Smooth muscle cell (in vitro differentiated cells): ENCODE results near the gene PARD3B. TPM values are rescaled to one million over a fixed set of nuclear protein-coding genes. Genes with fewer than 3 reads are reported as not detected.

Experiments used
- DNase-seq: peaks from one replicate; lab custom pipeline; 2025; ENCODE audit not compliant: unreplicated experiment; lab: John Stamatoyannopoulos, UW
- H2AFZ ChIP-seq: fragments of 200-600 bp; sonication (generic); 2 replicates; pipeline ENCODE4 v1.6.0; 2016; ENCODE audit warnings: antibody characterized with exemption, low read depth, mild to moderate bottlenecking
- H3F3A ChIP-seq: fragments of 200-600 bp; sonication (generic); 2 replicates; pipeline ENCODE4 v1.6.0; 2017; ENCODE audit warnings: antibody characterized with exemption, low read depth
- H3K27ac ChIP-seq: fragments of 200-600 bp; sonication (generic); 2 replicates; pipeline ENCODE4 v1.5.1; 2016; ENCODE audit warnings: low read depth, mild to moderate bottlenecking
- H3K27me3 ChIP-seq: fragments of 200-600 bp; sonication (generic); 2 replicates; pipeline ENCODE4 v1.6.1; 2016; ENCODE audit warnings: low read depth, mild to moderate bottlenecking
- H3K36me3 ChIP-seq: fragments of 200-600 bp; sonication (generic); 2 replicates; pipeline ENCODE4 v1.5.1; 2016; ENCODE audit warnings: low read depth
- H3K4me1 ChIP-seq: fragments of 200-600 bp; sonication (generic); 2 replicates; pipeline ENCODE4 v1.5.1; 2016; ENCODE audit warnings: low read depth
- H3K4me2 ChIP-seq: fragments of 200-600 bp; sonication (generic); 2 replicates; pipeline ENCODE4 v1.6.0; 2016; ENCODE audit warnings: mild to moderate bottlenecking
- H3K4me3 ChIP-seq: fragments of 200-600 bp; sonication (generic); 2 replicates; pipeline ENCODE4 v1.5.1; 2016; ENCODE audit warnings: mild to moderate bottlenecking
- H3K79me2 ChIP-seq: fragments of 200-600 bp; sonication (generic); 2 replicates; pipeline ENCODE4 v1.6.0; 2016; ENCODE audit warnings: low read depth, mild to moderate bottlenecking
- H3K9ac ChIP-seq: fragments of 200-600 bp; sonication (generic); 2 replicates; pipeline ENCODE4 v1.6.0; 2016; ENCODE audit warnings: low read depth
- H3K9me3 ChIP-seq: fragments of 200-600 bp; sonication (generic); replicated peaks from 2 replicates; pipeline ENCODE4 v1.5.1; 2016; ENCODE audit warnings: low read depth
- H4K20me1 ChIP-seq: fragments of 200-600 bp; sonication (generic); 2 replicates; pipeline ENCODE4 v1.6.0; 2016; ENCODE audit warnings: low read depth
- WGBS: methylation state at CpG from one replicate; pipeline ENCODE4 v1.1.7; 2016; ENCODE audit warnings: low lambda C conversion rate; 5-methylcytosine and 5-hydroxymethylcytosine counted together
- polyA plus RNA-seq: library from polyadenylated mRNA; unstranded; fragments of >200 nt; fragmentation: Nextera tagmentation; extraction: Ambion mirVana; gene quantifications from 2 replicates; pipeline ENCODE4 v1.2.1, GENCODE V29; 2016
- total RNA-seq: library from RNA; depleted of rRNA; stranded (reverse); fragments of >200 nt; gene quantifications from 2 replicates; pipeline ENCODE4 v1.2.3, GENCODE V29; 2014
- TF ChIP-seq, protein P1 (sequence below): fragments of 200-600 bp; sonication (generic); IDR thresholded peaks from 2 replicates; pipeline ENCODE4 v1.5.1; 2017; ENCODE audit warnings: borderline replicate concordance, mild to moderate bottlenecking, antibody characterized with exemption; ENCODE audit not compliant: insufficient read depth, poor library complexity, severe bottlenecking

The PARD3B gene
- total and polyA plus RNA-seq, 2 experiments from 2014 or later, result 3.3 to 12.2 TPM

DNA sequence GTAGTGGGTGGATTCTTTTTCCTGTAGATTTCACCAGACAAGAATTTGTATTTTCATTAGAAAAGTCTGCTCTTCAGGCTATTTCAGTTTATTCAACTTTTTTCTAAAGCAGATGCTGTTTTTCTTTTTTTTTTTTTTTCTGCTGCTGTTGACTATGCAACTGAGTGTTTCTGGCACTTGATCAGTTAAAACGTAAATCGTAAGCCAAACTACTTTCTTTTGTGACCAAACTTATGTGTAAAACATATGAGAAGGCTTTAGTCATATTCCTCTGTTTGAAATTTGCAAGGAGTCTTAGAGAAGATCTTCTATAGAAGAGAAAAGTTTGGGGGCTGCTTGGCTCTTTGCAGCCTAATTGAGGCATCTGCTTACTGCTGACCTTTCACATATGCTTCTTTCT is 170.1 kb downstream of the PARD3B start:
- Histone ChIP-seq H3K4me3 (no peak overlapping the region), H3K36me3 (no peaks in the 10 kb centered on the region), H3F3A (no peaks in the 10 kb centered on the region), H3K4me1 (no peaks in the 10 kb centered on the region), H3K27me3 (no peaks in the 10 kb centered on the region), H3K79me2 (no peaks in the 10 kb centered on the region), H3K4me2 (no peak overlapping the region), H4K20me1 (no peaks in the 10 kb centered on the region), H3K27ac (no peak overlapping the region), H3K9me3 (no peaks in the 10 kb centered on the region), H2AFZ (no peak overlapping the region), H3K9ac (no peak overlapping the region)
- TF ChIP-seq, protein P1, sequence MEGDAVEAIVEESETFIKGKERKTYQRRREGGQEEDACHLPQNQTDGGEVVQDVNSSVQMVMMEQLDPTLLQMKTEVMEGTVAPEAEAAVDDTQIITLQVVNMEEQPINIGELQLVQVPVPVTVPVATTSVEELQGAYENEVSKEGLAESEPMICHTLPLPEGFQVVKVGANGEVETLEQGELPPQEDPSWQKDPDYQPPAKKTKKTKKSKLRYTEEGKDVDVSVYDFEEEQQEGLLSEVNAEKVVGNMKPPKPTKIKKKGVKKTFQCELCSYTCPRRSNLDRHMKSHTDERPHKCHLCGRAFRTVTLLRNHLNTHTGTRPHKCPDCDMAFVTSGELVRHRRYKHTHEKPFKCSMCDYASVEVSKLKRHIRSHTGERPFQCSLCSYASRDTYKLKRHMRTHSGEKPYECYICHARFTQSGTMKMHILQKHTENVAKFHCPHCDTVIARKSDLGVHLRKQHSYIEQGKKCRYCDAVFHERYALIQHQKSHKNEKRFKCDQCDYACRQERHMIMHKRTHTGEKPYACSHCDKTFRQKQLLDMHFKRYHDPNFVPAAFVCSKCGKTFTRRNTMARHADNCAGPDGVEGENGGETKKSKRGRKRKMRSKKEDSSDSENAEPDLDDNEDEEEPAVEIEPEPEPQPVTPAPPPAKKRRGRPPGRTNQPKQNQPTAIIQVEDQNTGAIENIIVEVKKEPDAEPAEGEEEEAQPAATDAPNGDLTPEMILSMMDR, result no peak
- no peak for DNase-seq
- WGBS, result 97% methylated on average over 2 of the region's 2 CpGs

DNA sequence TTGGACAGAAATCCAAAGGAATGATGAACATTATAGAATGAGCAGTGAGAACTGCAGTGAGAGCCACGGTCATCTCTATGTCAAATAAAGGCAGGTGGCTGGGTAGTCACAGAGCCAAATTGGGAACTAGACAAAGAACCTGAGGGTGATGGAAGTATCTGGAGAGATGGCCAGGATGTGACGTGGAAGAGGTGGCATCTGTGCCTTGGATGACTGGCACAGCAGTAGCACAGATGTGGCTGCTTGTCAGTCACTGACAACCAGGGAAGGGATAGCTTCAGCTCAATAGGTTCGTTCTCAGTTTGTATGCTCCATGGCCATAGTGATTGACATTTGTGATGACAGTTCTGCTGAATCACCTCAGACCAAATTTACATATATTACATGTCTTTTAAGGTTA is 172.3 kb downstream of the PARD3B start:
- H2AFZ ChIP-seq, result no peak overlapping the region
- no peaks in the 10 kb centered on the region for H3K27me3 ChIP-seq
- no peak overlapping the region for H3K4me3 ChIP-seq
- no peaks in the 10 kb centered on the region for H3K36me3 ChIP-seq
- TF ChIP-seq, protein P1, result no peak
- H3K9ac ChIP-seq, result no peak overlapping the region
- no peaks in the 10 kb centered on the region for H4K20me1 ChIP-seq
- H3K27ac ChIP-seq, result no peak overlapping the region
- H3F3A ChIP-seq, result no peaks in the 10 kb centered on the region
- WGBS, result 89% methylated on average over 3 of the region's 3 CpGs
- no peak for DNase-seq
- no peak overlapping the region for H3K4me2 ChIP-seq
- H3K4me1 ChIP-seq, result no peaks in the 10 kb centered on the region
- H3K9me3 ChIP-seq, result no peaks in the 10 kb centered on the region
- H3K79me2 ChIP-seq, result no peaks in the 10 kb centered on the region

DNA sequence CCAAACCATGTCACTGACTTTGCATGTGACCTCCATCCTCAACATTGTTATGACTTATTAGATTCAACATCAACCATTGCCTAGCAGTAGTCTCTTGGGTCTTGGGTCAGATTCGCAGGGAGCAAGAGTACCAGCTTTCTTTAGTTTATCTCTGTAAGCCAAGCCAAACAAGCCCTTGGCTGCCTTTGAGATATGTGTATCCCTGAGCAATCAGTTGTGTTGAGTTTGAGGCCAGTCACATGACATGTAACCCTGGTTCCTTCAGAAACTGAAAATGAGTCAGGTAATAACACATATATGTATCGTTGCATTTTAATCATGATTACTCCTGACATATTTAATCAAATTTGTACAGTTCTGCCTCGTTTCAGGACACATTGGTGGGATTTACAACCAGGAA is 173.3 kb downstream of the PARD3B start:
- 93% methylated on average over 3 of the region's 3 CpGs for WGBS
- H3K4me1 ChIP-seq, result no peaks in the 10 kb centered on the region

DNA sequence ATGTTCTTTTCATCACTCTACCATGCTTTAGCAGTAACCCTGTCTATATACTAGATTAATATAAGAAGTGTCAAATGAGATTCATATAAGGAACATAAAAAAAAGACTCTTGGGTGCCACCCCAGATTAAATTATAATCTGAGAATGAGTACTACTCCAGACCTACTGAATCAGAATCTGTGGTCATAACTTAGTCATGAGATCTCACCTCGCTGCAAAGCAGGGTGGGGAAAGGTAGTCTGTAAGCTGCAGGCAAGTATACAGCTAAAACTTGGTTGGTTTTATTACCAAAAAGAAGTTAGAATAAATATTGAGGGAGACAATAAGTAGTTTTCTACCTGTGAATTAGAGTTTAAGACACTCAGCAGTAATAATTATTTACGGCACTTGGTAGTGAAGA is 175.6 kb downstream of the PARD3B start:
- Histone ChIP-seq H4K20me1 (no peaks in the 10 kb centered on the region), H2AFZ (no peak overlapping the region), H3K79me2 (no peaks in the 10 kb centered on the region), H3K4me1 (no peaks in the 10 kb centered on the region), H3K4me2 (no peak overlapping the region), H3K27ac (no peak overlapping the region), H3K9ac (no peak overlapping the region), H3F3A (no peaks in the 10 kb centered on the region), H3K36me3 (no peaks in the 10 kb centered on the region), H3K4me3 (no peak overlapping the region), H3K9me3 (no peaks in the 10 kb centered on the region), H3K27me3 (no peaks in the 10 kb centered on the region)
- TF ChIP-seq, protein P1, result no peak
- DNase-seq, result no peak
- 97% methylated on average over 2 of the region's 2 CpGs for WGBS

More for the DNA sequence above, 173.3 kb downstream of the PARD3B start:
- no peaks in the 10 kb centered on the region for H3K9me3 ChIP-seq
- H3K79me2 ChIP-seq, result no peaks in the 10 kb centered on the region
- no peaks in the 10 kb centered on the region for H3K27me3 ChIP-seq
- no peak overlapping the region for H3K4me2 ChIP-seq
- no peak overlapping the region for H3K4me3 ChIP-seq
- no peak overlapping the region for H3K9ac ChIP-seq
- H3F3A ChIP-seq, result no peaks in the 10 kb centered on the region
- H3K27ac ChIP-seq, result no peak overlapping the region
- TF ChIP-seq, protein P1, result no peak
- no peaks in the 10 kb centered on the region for H4K20me1 ChIP-seq
- no peak for DNase-seq
- H3K36me3 ChIP-seq, result no peaks in the 10 kb centered on the region
- H2AFZ ChIP-seq, result no peak overlapping the region
